Cardiac muscle cell (in vitro differentiated cells and primary cell): ENCODE measurements around the gene PTPRD. TPM values are rescaled to one million over a fixed set of nuclear protein-coding genes. Genes with fewer than 3 reads are reported as not detected.

Experiments
- DNase-seq, 2 donors: peaks; one replicate each; pipeline versions ENCODE4 v3.0.0 to v3.0.0-alpha.2; 2010 to 2017; ENCODE audit warnings: low read depth in 1 of 2, low spot score in 1 of 2
- H3K27ac ChIP-seq: fragments of 200-600 bp; sonication (generic); 2 replicates; pipeline ENCODE4 v1.5.1; 2016
- H3K27me3 ChIP-seq: fragments of 200-600 bp; sonication (generic); 2 replicates; pipeline ENCODE4 v1.6.0; 2016; ENCODE audit warnings: control low read depth
- H3K36me3 ChIP-seq: fragments of 200-600 bp; sonication (generic); 2 replicates; pipeline ENCODE4 v1.5.1; 2016; ENCODE audit warnings: control low read depth
- H3K4me1 ChIP-seq: fragments of 200-600 bp; sonication (generic); 2 replicates; pipeline ENCODE4 v1.8.1; 2017; ENCODE audit warnings: low read depth, mild to moderate bottlenecking, mixed run types
- H3K4me3 ChIP-seq: fragments of 200-600 bp; sonication (generic); 2 replicates; pipeline ENCODE4 v1.5.1; 2016; ENCODE audit warnings: mild to moderate bottlenecking
- H3K9me3 ChIP-seq: fragments of 200-600 bp; sonication (generic); 2 replicates; pipeline ENCODE4 v1.5.1; 2017; ENCODE audit warnings: low read depth, mild to moderate bottlenecking, control low read depth
- polyA plus RNA-seq: library from polyadenylated mRNA; unstranded; fragments of >200 nt; fragmentation: Nextera tagmentation; extraction: Ambion mirVana; gene quantifications from 2 replicates; pipeline ENCODE4 v1.2.1, GENCODE V29; 2016
- total RNA-seq: library from RNA; depleted of rRNA; stranded (reverse); fragments of >200 nt; gene quantifications from 2 replicates; pipeline ENCODE4 v1.2.3, GENCODE V29; 2016
- TF ChIP-seq, protein P1 (sequence below): IDR thresholded peaks from 2 replicates; pipeline ENCODE4 v1.5.1; 2012; ENCODE audit warnings: low read depth, mild to moderate bottlenecking, low read length

PTPRD gene
- total and polyA plus RNA-seq, 2 experiments from 2014 or later = 37.0 to 287 TPM

DNA sequence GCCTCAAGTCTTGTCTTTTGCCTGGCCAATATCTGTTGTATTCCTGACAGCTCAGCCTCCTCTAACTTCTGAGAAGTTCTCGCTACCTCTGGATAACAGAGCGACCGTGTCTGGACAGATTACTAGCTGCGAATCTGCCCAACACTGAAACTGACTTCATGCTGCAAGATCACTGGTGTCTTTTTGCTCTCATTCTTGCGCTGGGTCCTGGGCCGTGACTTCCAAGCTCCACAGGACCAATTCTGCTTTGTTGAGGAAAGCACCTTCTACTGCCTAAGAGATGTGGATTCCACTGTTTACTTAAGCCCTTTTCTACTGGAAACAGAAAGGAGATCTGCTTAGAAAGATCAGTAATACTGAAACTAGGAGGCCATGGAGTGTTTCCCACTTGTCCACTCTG lies 1834.4 kb downstream of the PTPRD start:
- H3K4me1 ChIP-seq = peaks cover 37% of the 10 kb centered on the region
- H3K9me3 ChIP-seq = no peaks in the 10 kb centered on the region
- no peak for DNase-seq
- peak overlapping the region; percentile 78 for H3K27ac ChIP-seq
- H3K27me3 ChIP-seq = no peaks in the 10 kb centered on the region
- no peak overlapping the region for H3K4me3 ChIP-seq
- no peaks in the 10 kb centered on the region for H3K36me3 ChIP-seq
- TF ChIP-seq, protein P1, sequence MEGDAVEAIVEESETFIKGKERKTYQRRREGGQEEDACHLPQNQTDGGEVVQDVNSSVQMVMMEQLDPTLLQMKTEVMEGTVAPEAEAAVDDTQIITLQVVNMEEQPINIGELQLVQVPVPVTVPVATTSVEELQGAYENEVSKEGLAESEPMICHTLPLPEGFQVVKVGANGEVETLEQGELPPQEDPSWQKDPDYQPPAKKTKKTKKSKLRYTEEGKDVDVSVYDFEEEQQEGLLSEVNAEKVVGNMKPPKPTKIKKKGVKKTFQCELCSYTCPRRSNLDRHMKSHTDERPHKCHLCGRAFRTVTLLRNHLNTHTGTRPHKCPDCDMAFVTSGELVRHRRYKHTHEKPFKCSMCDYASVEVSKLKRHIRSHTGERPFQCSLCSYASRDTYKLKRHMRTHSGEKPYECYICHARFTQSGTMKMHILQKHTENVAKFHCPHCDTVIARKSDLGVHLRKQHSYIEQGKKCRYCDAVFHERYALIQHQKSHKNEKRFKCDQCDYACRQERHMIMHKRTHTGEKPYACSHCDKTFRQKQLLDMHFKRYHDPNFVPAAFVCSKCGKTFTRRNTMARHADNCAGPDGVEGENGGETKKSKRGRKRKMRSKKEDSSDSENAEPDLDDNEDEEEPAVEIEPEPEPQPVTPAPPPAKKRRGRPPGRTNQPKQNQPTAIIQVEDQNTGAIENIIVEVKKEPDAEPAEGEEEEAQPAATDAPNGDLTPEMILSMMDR = no peak

DNA sequence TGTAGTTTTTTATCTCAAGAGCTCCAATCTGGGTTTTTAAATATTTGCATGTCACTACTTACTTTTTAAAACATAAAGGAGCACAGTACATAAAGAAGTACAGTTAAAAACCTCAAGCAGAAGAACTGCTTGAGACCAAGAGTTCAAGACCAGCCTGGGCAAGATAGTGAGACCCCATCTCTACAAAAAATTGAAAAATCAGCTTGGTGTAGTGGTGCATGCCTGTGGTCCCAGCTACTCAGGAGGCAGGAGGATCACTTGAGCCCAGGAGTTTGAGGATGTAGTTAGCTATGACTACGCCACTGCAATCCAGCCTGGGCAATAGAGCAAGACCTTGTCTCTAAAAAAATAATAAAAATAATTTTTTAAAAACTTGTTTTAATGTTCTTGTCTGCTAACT lies 1840.5 kb downstream of the PTPRD start:
- Histone ChIP-seq H3K4me3 (no peak overlapping the region), H3K36me3 (no peaks in the 10 kb centered on the region), H3K4me1 (no peaks in the 10 kb centered on the region), H3K9me3 (no peaks in the 10 kb centered on the region), H3K27me3 (no peaks in the 10 kb centered on the region), H3K27ac (no peak overlapping the region)
- DNase-seq = no peak
- TF ChIP-seq, protein P1 = no peak

- no peaks in the 10 kb centered on the region for H3K36me3 ChIP-seq
- TF ChIP-seq, protein P1 = no peak
- H3K27me3 ChIP-seq = no peaks in the 10 kb centered on the region
- H3K27ac ChIP-seq = no peak overlapping the region
- H3K4me3 ChIP-seq = no peak overlapping the region
- H3K4me1 ChIP-seq = no peaks in the 10 kb centered on the region
- no peak for DNase-seq
- H3K9me3 ChIP-seq = no peaks in the 10 kb centered on the region
These were observed 1843.6 kb downstream of the PTPRD start for GRCh38 chr9:8769153-8769552.

- H3K4me1 ChIP-seq = no peaks in the 10 kb centered on the region
- H3K36me3 ChIP-seq = no peaks in the 10 kb centered on the region
- H3K27me3 ChIP-seq = no peaks in the 10 kb centered on the region
- H3K9me3 ChIP-seq = no peaks in the 10 kb centered on the region
- TF ChIP-seq, protein P1 = no peak
- DNase-seq = no peak
- no peak overlapping the region for H3K27ac ChIP-seq
- H3K4me3 ChIP-seq = no peak overlapping the region
These were observed 1846.7 kb downstream of the PTPRD start for GRCh38 chr9:8766096-8766495.

DNA sequence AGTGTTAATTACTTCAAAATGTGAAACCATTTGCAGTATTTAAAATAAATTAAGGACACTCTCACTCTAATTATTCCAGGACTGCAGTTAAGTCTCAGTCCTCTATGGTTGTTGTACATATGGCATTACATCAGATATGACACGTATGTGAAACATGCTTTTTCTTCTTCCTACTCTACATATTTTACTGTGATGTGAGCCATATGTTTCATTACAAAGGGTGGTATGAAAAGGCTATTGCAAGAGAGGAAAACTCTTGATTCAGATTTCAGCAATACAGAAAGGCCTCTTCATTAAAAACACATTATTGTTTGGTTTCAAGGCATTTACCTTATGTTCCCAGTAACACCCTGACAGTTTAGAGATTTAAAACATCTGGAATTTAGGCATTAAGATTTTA lies 1848.8 kb downstream of the PTPRD start:
- TF ChIP-seq, protein P1 = no peak

More for the DNA sequence above, 1848.8 kb downstream of the PTPRD start:
- Histone ChIP-seq H3K4me1 (peaks cover 4% of the 10 kb centered on the region), H3K9me3 (no peaks in the 10 kb centered on the region), H3K36me3 (no peaks in the 10 kb centered on the region), H3K4me3 (no peak overlapping the region), H3K27ac (no peak overlapping the region), H3K27me3 (no peaks in the 10 kb centered on the region)
- DNase-seq = peak in 1 of 2 donors; percentile 16
